ENCODE measurements around the gene FDX1. TPM values are rescaled to one million over a fixed set of nuclear protein-coding genes. Genes with fewer than 3 reads are reported as not detected.

Gene FDX1
- polyA plus RNA-seq, 1 donor = 17.7 TPM

GRCh38 chr11:110505528-110506284 is 76.0 kb downstream of the FDX1 start:
- DNase-seq = no peak

GRCh38 chr11:110507328-110507727 is 77.6 kb downstream of the FDX1 start:
- DNase-seq = no peak

GRCh38 chr11:110508786-110509185 is 79.0 kb downstream of the FDX1 start:
- no peak for DNase-seq

- no peak for DNase-seq
Measured at GRCh38 chr11:110509472-110509871, 79.7 kb downstream of the FDX1 start.

- no peak for DNase-seq
Measured at GRCh38 chr11:110512026-110512425, 82.3 kb downstream of the FDX1 start.

GRCh38 chr11:110513259-110513801 is 83.6 kb downstream of the FDX1 start:
- DNase-seq = no peak

- no peak for DNase-seq
Measured at GRCh38 chr11:110513846-110514437, 84.2 kb downstream of the FDX1 start.

Other genes starting within 250 kb of the FDX1 start
- 159 TPM for gene RDX, start 133.3 kb upstream of the FDX1 start, polyA plus RNA-seq (ENCODE audit: insufficient read length)

Data from left kidney (tissue), 2 donors.